Peyer's patch (tissue), 4 donors: ENCODE measurements around the gene RALGDS.

ENCODE experiments used
- CTCF ChIP-seq, 6 experiments: fragments of 450-650 bp in 4 of 6; fragments of 200-600 bp in 2 of 6; sonication (generic) in 1 of 6; IDR thresholded peaks; one replicate each; pipeline ENCODE4 v1.5.1; 2017 to 2019; ENCODE audit warnings: antibody characterized with exemption in 6 of 6, mild to moderate bottlenecking in 3 of 6, moderate library complexity in 1 of 6
- POLR2A ChIP-seq, 2 donors: fragments of 450-650 bp; IDR thresholded peaks; one replicate each; pipeline ENCODE4 v1.5.1; 2017; ENCODE audit warnings: antibody characterized with exemption in 2 of 2, mild to moderate bottlenecking in 2 of 2, moderate library complexity in 2 of 2

- TF ChIP-seq CTCF (IDR thresholded peaks at IDR 0.05) (peak in 1 of 6 experiments; percentile 2), POLR2A (IDR thresholded peaks at IDR 0.05) (no peak)
Measured at GRCh38 chr9:133142684-133143622, 21.9 kb upstream of the RALGDS start.
